ENCODE results near the gene LY6G5B. TPM values are rescaled to one million over a fixed set of nuclear protein-coding genes. Genes with fewer than 3 reads are reported as not detected.

LY6G5B gene
- total RNA-seq, 4 donors from 2014 or later: 2.9 to 4.0 (median 3.2) TPM

DNA sequence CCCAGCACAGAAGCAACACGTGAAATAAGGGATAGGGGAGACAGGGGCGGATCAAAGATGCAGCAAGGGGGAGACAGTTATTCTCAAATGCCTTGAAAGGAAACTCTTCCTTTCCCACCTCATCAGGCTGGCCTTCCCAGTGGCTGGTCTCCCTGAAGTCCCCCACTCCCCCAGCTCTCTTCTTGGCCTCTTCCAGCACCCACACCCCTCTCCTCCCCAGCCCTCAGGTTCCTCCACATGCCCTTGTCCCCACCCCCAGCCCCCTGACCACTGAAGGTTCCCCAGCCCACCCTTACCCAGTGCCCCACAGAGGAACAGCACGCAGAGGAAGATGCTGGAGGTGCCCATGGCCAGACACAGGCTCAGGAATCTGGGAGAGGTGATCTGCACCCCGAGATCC is 43.7 kb downstream of the LY6G5B start:
- intact Hi-C loops (cut with DNase I): no loop called here
- whole genome bisulfite sequencing: 71% methylated on average over 4 of the region's 4 CpGs
- no peak overlapping the region for H3K27ac ChIP-seq (replicated peaks in 1 of 4)
- no peaks in the 10 kb centered on the region for H3K36me3 ChIP-seq
- no peak overlapping the region for H3K4me3 ChIP-seq
- H3K27me3 ChIP-seq: peaks cover 0 to 6% (median 0%) of the 10 kb centered on the region in 4 donors
- DNase-seq (ENCODE audit: extremely low spot score): no peak
- no peaks in the 10 kb centered on the region for H3K4me1 ChIP-seq
- H3K9me3 ChIP-seq: no peaks in the 10 kb centered on the region
- TF ChIP-seq EP300 (IDR thresholded peaks at IDR 0.05): no peak
- TF ChIP-seq, protein P1, sequence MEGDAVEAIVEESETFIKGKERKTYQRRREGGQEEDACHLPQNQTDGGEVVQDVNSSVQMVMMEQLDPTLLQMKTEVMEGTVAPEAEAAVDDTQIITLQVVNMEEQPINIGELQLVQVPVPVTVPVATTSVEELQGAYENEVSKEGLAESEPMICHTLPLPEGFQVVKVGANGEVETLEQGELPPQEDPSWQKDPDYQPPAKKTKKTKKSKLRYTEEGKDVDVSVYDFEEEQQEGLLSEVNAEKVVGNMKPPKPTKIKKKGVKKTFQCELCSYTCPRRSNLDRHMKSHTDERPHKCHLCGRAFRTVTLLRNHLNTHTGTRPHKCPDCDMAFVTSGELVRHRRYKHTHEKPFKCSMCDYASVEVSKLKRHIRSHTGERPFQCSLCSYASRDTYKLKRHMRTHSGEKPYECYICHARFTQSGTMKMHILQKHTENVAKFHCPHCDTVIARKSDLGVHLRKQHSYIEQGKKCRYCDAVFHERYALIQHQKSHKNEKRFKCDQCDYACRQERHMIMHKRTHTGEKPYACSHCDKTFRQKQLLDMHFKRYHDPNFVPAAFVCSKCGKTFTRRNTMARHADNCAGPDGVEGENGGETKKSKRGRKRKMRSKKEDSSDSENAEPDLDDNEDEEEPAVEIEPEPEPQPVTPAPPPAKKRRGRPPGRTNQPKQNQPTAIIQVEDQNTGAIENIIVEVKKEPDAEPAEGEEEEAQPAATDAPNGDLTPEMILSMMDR (IDR thresholded peaks at IDR 0.05): no peak
- TF ChIP-seq POLR2A (IDR thresholded peaks at IDR 0.05; ENCODE audit: low read depth): no peak
- TF ChIP-seq POLR2AphosphoS5 (IDR thresholded peaks at IDR 0.05): no peak

DNA sequence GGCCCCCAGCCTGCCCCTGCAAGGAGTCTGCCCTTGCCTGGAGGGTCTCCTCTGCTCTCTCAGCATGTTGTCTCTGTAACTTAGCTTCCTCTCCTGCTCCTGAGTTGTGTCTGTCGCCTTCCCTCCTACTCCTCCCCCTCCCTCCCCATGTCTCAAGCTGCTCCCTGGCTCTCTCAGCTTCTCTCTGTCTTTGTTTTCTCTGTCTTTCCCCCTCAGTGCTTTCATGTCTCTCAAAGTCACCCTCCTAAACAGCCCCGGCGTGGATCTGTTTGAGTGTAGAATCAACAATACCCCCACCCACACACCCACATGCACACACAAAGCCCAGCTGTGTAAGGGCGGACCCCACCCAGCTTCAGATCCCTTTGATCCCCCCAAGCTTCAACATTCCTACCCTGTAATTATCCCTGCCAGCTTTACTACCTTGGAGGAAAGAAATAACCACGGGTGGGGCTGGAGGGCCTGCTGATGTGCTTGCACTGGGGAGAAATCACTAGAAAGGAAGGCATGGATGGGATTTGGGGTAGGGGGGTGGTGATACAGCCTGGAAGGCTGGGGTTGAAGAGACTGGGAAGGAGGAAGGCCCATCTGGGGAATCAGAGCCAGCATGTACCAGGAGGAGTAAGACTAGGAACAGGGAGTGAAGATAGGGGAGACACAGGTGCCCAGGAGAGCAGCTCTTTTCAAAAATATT is 44.4 kb downstream of the LY6G5B start:
- 52% methylated on average over 5 of the region's 5 CpGs for WGBS
- intact Hi-C loops (cut with DNase I): no loop called here
- Histone ChIP-seq H3K9me3 (no peaks in the 10 kb centered on the region), H3K27ac (replicated peaks in 1 of 4) (no peak overlapping the region), H3K4me1 (no peaks in the 10 kb centered on the region), H3K4me3 (no peak overlapping the region), H3K36me3 (no peaks in the 10 kb centered on the region), H3K27me3 (peaks cover 0 to 6% (median 0%) of the 10 kb centered on the region in 4 donors)
- no peak for TF ChIP-seq POLR2A (IDR thresholded peaks at IDR 0.05; ENCODE audit: low read depth)
- TF ChIP-seq, protein P1 (IDR thresholded peaks at IDR 0.05): no peak
- no peak for TF ChIP-seq EP300 (IDR thresholded peaks at IDR 0.05)
- no peak for TF ChIP-seq POLR2AphosphoS5 (IDR thresholded peaks at IDR 0.05)
- no peak for DNase-seq (ENCODE audit: extremely low spot score)

DNA sequence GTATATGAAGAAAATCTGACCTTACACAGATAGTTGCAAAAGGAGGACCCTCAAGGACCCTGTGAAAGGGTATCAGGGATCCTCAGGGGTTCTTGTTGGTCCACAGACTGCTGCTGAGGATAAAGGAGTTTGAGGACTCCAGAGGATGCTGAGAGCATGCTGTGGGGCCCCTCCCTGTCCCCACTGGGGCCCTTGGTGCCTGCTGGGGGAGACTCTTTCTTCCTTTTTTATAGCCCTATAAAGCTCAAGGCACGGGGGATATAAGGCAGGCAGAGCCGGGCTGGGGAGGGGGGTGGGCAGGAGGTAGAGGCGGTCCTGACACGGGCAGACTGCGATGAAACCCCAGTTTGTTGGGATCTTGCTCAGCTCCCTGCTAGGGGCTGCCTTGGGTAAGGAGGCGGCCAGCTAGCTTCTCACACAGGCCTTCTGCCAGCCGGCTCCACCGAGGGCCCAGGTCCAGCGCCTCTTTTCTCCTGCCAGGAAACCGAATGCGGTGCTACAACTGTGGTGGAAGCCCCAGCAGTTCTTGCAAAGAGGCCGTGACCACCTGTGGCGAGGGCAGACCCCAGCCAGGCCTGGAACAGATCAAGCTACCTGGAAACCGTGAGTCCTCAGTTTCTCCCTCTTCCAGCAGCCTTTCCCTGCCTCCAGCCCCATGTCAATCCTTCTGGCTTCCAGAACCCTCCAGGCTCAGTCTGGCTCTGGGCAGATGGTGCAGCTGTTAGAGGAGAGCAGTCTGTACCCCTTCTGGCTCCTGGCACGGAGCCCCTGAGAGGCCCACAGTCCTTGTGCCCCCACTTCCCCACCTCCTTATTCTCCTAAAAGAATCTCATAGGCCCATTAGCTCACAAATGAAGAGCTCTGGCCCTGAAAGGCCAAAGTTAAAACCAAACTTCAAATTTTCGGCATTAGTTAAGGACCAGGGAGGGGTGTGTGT is 45.5 kb downstream of the LY6G5B start, which contains the start of gene LY6G6D:
Gene LY6G6D (plus strand): TSS at position 327 of the 937 bp plus-strand sequence. CDS start 8 bp downstream, at position 335.
- WGBS: 67% methylated on average over 10 of the region's 16 CpGs
- TF ChIP-seq POLR2AphosphoS5 (IDR thresholded peaks at IDR 0.05) (no peak), EP300 (IDR thresholded peaks at IDR 0.05) (no peak), POLR2A (IDR thresholded peaks at IDR 0.05; ENCODE audit: low read depth) (no peak)
- TF ChIP-seq, protein P1 (IDR thresholded peaks at IDR 0.05): no peak
- no peak within 1 kb of the TSS for H3K4me3 ChIP-seq

DNA sequence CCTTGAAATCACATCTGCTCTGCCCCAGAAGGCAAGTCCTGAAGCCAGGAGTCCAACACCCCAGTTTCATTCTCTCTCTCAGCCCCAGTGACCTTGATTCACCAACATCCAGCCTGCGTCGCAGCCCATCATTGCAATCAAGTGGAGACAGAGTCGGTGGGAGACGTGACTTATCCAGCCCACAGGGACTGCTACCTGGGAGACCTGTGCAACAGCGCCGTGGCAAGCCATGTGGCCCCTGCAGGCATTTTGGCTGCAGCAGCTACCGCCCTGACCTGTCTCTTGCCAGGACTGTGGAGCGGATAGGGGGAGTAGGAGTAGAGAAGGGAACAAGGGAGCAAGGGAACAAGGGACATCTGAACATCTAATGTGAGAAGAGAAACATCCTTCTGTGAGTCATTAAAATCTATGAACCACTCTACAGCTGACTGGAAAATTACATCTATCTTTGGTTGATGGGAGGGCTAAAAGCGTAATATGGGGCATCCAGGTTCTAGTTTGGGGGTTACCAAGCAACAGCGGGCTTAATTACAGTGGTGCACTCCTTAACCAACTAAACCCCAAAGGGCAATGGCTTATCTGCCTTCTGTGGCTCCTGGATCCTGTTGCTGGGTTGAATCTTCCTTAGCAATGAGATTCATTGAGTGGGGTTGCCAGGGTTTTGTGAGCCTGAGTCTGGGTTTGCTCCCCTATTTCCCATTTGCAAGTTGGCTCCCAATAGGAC is 47.9 kb downstream of the LY6G5B start:
- 67% methylated on average over 8 of the region's 10 CpGs for WGBS
- TF ChIP-seq EP300 (IDR thresholded peaks at IDR 0.05): no peak
- TF ChIP-seq, protein P1 (IDR thresholded peaks at IDR 0.05): no peak
- no peak for TF ChIP-seq POLR2A (IDR thresholded peaks at IDR 0.05; ENCODE audit: low read depth)
- TF ChIP-seq POLR2AphosphoS5 (IDR thresholded peaks at IDR 0.05): no peak
- H3K27ac ChIP-seq (replicated peaks in 1 of 4): no peak overlapping the region
- intact Hi-C loops (cut with DNase I): no loop called here
- no peaks in the 10 kb centered on the region for H3K27me3 ChIP-seq
- H3K4me3 ChIP-seq: no peak overlapping the region
- no peaks in the 10 kb centered on the region for H3K9me3 ChIP-seq
- no peak for DNase-seq (ENCODE audit: extremely low spot score)
- no peaks in the 10 kb centered on the region for H3K4me1 ChIP-seq
- no peaks in the 10 kb centered on the region for H3K36me3 ChIP-seq

More for the DNA sequence above, 45.5 kb downstream of the LY6G5B start, which contains the start of gene LY6G6D:
- no peaks in the 10 kb centered on the region for H3K4me1 ChIP-seq
- no peak within 1 kb of the TSS for H3K27ac ChIP-seq (replicated peaks in 1 of 4)
- H3K36me3 ChIP-seq: no peaks in the 10 kb centered on the region
- no peaks in the 10 kb centered on the region for H3K9me3 ChIP-seq
- DNase-seq (ENCODE audit: extremely low spot score): no peak
- intact Hi-C loops (cut with DNase I): no loop called here
- peaks cover 0 to under 1% (median 0%) of the 10 kb centered on the region in 4 donors for H3K27me3 ChIP-seq
